Measurements from ENCODE around the gene FOXI1. TPM values are rescaled to one million over a fixed set of nuclear protein-coding genes. Genes with fewer than 3 reads are reported as not detected.

Gene FOXI1
- polyA plus RNA-seq, 3 donors, result not detected

DNA sequence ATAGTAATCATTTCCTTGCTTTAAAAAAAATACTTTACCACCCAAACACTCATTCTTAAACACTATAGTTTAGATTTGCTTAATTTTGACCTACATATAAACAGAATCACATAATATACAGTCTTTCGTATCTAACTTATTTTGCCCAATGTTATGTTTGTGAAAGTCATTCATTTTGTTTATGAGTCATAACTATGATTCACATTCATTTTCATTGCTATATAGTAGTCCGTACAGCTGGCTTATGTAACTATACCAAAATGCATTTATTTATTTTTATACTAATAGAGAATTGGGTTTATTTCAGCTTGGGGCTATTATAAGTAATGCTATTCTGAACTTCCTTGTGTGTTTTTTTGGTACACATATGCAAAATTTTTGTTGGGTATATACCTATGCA lies 33.9 kb upstream of the FOXI1 start:
- intact Hi-C loops (cut with micrococcal nuclease), result no loop called here
- WGBS (ENCODE audit: insufficient coverage), result no CpG with 5 or more reads among the region's 2 CpGs
- H3K27me3 ChIP-seq (ENCODE audit: control insufficient read depth in 2 of 2, insufficient read depth in 2 of 2, low read length in 2 of 2), result no peaks in the 10 kb centered on the region
- H3K4me2 ChIP-seq (replicated peaks; ENCODE audit: extremely low read depth, low read length, poor library complexity, severe bottlenecking), result no peak overlapping the region
- no peaks in the 10 kb centered on the region for H3K79me2 ChIP-seq (ENCODE audit: insufficient read depth, low read length)
- no peak overlapping the region for H2AFZ ChIP-seq (ENCODE audit: insufficient read depth, low read depth, low read length, poor library complexity, severe bottlenecking)
- H3K9me3 Mint-ChIP-seq, result peaks cover 0 to 8% (median 2%) of the 10 kb centered on the region in 7 donors
- peaks cover 91 to 92% of the 10 kb centered on the region in 2 donors for H3K36me3 Mint-ChIP-seq
- H4K20me1 ChIP-seq (ENCODE audit: insufficient read depth, low read length), result peaks cover 57% of the 10 kb centered on the region
- H3K9me3 ChIP-seq (replicated peaks in 1 of 2; ENCODE audit: control insufficient read depth in 1 of 2, insufficient read depth in 1 of 2, low read length in 2 of 2), result no peaks in the 10 kb centered on the region
- H3K4me1 ChIP-seq (ENCODE audit: control insufficient read depth in 1 of 2, insufficient read depth in 2 of 2, low read length in 2 of 2), result no peaks in the 10 kb centered on the region
- no peak overlapping the region for H3K4me3 ChIP-seq (replicated peaks in 1 of 3; ENCODE audit: low read depth in 2 of 3, low read length in 3 of 3)
- H3K9ac ChIP-seq (ENCODE audit: insufficient read depth, low read length, poor library complexity, severe bottlenecking), result no peak overlapping the region
- H3K27me3 Mint-ChIP-seq (ENCODE audit: low read depth in 3 of 3), result no peaks in the 10 kb centered on the region
- TF ChIP-seq, protein P1, sequence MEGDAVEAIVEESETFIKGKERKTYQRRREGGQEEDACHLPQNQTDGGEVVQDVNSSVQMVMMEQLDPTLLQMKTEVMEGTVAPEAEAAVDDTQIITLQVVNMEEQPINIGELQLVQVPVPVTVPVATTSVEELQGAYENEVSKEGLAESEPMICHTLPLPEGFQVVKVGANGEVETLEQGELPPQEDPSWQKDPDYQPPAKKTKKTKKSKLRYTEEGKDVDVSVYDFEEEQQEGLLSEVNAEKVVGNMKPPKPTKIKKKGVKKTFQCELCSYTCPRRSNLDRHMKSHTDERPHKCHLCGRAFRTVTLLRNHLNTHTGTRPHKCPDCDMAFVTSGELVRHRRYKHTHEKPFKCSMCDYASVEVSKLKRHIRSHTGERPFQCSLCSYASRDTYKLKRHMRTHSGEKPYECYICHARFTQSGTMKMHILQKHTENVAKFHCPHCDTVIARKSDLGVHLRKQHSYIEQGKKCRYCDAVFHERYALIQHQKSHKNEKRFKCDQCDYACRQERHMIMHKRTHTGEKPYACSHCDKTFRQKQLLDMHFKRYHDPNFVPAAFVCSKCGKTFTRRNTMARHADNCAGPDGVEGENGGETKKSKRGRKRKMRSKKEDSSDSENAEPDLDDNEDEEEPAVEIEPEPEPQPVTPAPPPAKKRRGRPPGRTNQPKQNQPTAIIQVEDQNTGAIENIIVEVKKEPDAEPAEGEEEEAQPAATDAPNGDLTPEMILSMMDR (IDR thresholded peaks at IDR 0.05), result no peak
- no peak overlapping the region for H3K4me3 Mint-ChIP-seq
- H3K36me3 ChIP-seq (replicated peaks in 1 of 2; ENCODE audit: control insufficient read depth in 1 of 2, insufficient read depth in 2 of 2, low read length in 2 of 2), result peaks cover 92 to 98% of the 10 kb centered on the region in 2 donors
- no peak for DNase-seq
- H3K27ac ChIP-seq (ENCODE audit: low read depth in 1 of 2, low read length in 2 of 2), result no peak overlapping the region
- no peaks in the 10 kb centered on the region for H3K4me1 Mint-ChIP-seq
- no peak overlapping the region for H3K27ac Mint-ChIP-seq

DNA sequence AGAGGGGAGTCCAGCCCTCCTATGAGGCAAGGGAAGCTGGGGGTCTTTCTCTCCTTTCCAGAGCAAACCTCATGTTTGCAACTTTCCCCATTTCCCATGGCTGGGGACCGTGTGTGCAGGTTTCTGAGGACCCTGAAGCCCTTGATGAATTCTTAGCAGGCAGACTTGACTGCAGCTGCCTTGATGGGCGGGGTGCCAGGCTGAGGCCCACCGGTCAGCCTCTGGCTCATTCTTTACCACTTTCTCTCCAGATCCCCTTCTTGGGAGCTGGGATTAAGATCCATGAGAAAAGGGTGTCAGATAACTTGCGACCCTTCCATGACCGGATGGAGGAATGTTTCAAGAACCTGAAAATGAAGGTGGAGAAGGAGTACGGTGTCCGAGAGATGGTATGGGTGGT lies 30.0 kb upstream of the FOXI1 start:
- H3K4me1 Mint-ChIP-seq, result no peaks in the 10 kb centered on the region
- TF ChIP-seq, protein P1 (IDR thresholded peaks at IDR 0.05), result no peak
- H3K4me3 ChIP-seq (replicated peaks in 1 of 3; ENCODE audit: low read depth in 2 of 3, low read length in 3 of 3), result no peak overlapping the region
- peaks cover 92 to 98% of the 10 kb centered on the region in 2 donors for H3K36me3 ChIP-seq (replicated peaks in 1 of 2; ENCODE audit: control insufficient read depth in 1 of 2, insufficient read depth in 2 of 2, low read length in 2 of 2)
- WGBS (ENCODE audit: insufficient coverage), result 100% methylated on average over 3 of the region's 7 CpGs
- no peak overlapping the region for H3K9ac ChIP-seq (ENCODE audit: insufficient read depth, low read length, poor library complexity, severe bottlenecking)
- no peaks in the 10 kb centered on the region for H3K27me3 ChIP-seq (ENCODE audit: control insufficient read depth in 2 of 2, insufficient read depth in 2 of 2, low read length in 2 of 2)
- H3K4me1 ChIP-seq (ENCODE audit: control insufficient read depth in 1 of 2, insufficient read depth in 2 of 2, low read length in 2 of 2), result no peaks in the 10 kb centered on the region
- H3K27ac Mint-ChIP-seq, result no peak overlapping the region
- peaks cover 61% of the 10 kb centered on the region for H4K20me1 ChIP-seq (ENCODE audit: insufficient read depth, low read length)
- H3K27me3 Mint-ChIP-seq (ENCODE audit: low read depth in 3 of 3), result no peaks in the 10 kb centered on the region
- intact Hi-C loops (cut with micrococcal nuclease), result no loop called here
- DNase-seq, result no peak
- no peak overlapping the region for H3K4me3 Mint-ChIP-seq
- H3K9me3 Mint-ChIP-seq, result no peaks in the 10 kb centered on the region
- H3K36me3 Mint-ChIP-seq, result peaks cover 91 to 92% of the 10 kb centered on the region in 2 donors
- no peaks in the 10 kb centered on the region for H3K79me2 ChIP-seq (ENCODE audit: insufficient read depth, low read length)
- no peak overlapping the region for H3K27ac ChIP-seq (ENCODE audit: low read depth in 1 of 2, low read length in 2 of 2)
- H3K4me2 ChIP-seq (replicated peaks; ENCODE audit: extremely low read depth, low read length, poor library complexity, severe bottlenecking), result no peak overlapping the region
- H3K9me3 ChIP-seq (replicated peaks in 1 of 2; ENCODE audit: control insufficient read depth in 1 of 2, insufficient read depth in 1 of 2, low read length in 2 of 2), result no peaks in the 10 kb centered on the region
- no peak overlapping the region for H2AFZ ChIP-seq (ENCODE audit: insufficient read depth, low read depth, low read length, poor library complexity, severe bottlenecking)
